ENCODE measurements around the gene MTPN. TPM values are rescaled to one million over a fixed set of nuclear protein-coding genes. Genes with fewer than 3 reads are reported as not detected.

MTPN gene
- total RNA-seq, 4 donors from 2014 or later: 66.3 to 94.6 (median 75.0) TPM

DNA sequence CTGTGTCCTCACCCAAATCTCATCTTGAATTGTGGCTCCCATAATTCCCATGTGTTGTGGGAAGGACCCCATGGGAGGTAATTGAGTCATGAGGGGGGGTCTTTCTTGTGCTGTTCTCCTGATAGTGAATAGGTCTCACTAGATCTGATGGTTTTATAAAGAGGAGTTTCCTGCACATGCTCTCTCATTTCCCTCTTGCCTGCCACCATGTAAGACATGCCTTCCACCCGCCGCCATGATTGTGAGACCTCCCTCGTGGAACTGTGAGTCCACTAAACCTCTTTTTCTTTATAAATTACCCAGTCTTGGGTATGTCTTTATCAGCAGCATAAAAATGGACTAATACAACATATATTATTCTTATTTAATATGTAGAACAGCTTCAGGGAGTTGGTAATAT, 29.0 kb upstream of the MTPN start:
- 92 to 95% methylated on average over 3 of the region's 3 CpGs for WGBS, 2 donors

DNA sequence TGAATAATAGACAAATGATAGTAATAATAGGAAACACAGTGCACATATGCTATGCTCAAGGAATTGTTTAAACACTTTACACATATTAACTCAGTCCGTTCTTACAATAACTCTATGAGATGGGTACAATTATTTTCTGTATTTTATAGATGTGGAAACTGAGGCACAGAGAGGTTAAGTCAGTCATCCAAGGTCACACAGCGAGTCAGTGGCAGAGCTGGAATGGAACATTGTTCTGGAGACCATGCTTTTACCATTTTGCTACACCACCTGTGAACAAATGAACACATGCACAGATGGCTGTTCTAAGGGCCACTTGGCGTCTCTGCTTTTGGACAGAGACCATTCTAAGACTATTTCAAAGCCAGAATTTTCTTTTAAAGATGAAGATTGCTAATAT, 26.9 kb upstream of the MTPN start:
- WGBS, 2 donors: 85 to 91% methylated on average over 3 of the region's 3 CpGs
- Histone ChIP-seq H3K36me3 (no peaks in the 10 kb centered on the region), H3K9me3 (no peaks in the 10 kb centered on the region), H3K4me1 (no peaks in the 10 kb centered on the region), H3K27me3 (no peaks in the 10 kb centered on the region), H3K4me3 (no peak overlapping the region), H3K27ac (no peak overlapping the region)
- TF ChIP-seq, protein P1, sequence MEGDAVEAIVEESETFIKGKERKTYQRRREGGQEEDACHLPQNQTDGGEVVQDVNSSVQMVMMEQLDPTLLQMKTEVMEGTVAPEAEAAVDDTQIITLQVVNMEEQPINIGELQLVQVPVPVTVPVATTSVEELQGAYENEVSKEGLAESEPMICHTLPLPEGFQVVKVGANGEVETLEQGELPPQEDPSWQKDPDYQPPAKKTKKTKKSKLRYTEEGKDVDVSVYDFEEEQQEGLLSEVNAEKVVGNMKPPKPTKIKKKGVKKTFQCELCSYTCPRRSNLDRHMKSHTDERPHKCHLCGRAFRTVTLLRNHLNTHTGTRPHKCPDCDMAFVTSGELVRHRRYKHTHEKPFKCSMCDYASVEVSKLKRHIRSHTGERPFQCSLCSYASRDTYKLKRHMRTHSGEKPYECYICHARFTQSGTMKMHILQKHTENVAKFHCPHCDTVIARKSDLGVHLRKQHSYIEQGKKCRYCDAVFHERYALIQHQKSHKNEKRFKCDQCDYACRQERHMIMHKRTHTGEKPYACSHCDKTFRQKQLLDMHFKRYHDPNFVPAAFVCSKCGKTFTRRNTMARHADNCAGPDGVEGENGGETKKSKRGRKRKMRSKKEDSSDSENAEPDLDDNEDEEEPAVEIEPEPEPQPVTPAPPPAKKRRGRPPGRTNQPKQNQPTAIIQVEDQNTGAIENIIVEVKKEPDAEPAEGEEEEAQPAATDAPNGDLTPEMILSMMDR (IDR thresholded peaks at IDR 0.05): no peak
- TF ChIP-seq POLR2A (IDR thresholded peaks at IDR 0.05): no peak
- TF ChIP-seq EP300 (IDR thresholded peaks at IDR 0.05): no peak
- DNase-seq (ENCODE audit: low spot score in 2 of 2): no peak

More for the DNA sequence above, 29.0 kb upstream of the MTPN start:
- no peak overlapping the region for H3K4me3 ChIP-seq
- TF ChIP-seq POLR2A (IDR thresholded peaks at IDR 0.05): no peak
- TF ChIP-seq EP300 (IDR thresholded peaks at IDR 0.05): no peak
- TF ChIP-seq, protein P1 (IDR thresholded peaks at IDR 0.05): no peak
- no peaks in the 10 kb centered on the region for H3K4me1 ChIP-seq
- H3K36me3 ChIP-seq: no peaks in the 10 kb centered on the region
- H3K27me3 ChIP-seq: no peaks in the 10 kb centered on the region
- no peak overlapping the region for H3K27ac ChIP-seq
- no peak for DNase-seq (ENCODE audit: low spot score in 2 of 2)
- no peaks in the 10 kb centered on the region for H3K9me3 ChIP-seq

DNA sequence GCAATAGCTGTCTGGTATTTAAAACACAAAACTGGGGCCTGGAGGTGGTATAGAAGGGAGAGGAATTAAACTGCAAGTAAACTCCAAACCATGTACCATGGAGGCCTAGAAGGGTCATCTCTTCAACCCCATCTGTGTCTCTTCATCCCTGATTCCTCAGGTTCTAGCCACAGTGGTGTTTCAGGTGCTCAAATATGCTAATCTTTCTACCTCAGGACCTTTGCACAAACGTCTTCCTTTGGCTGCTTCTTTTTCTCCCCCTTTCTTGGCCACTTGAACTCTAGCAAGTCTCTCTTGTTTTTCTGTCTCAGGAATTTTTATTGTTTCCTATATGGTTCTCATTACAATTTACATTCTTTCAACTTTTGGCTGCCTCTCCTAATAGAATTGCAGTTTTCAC, 25.6 kb upstream of the MTPN start:
- no peaks in the 10 kb centered on the region for H3K9me3 ChIP-seq
- 0 to 36% methylated on average over 1 of the region's 1 CpG for WGBS, 2 donors
- H3K4me3 ChIP-seq: no peak overlapping the region
- DNase-seq (ENCODE audit: low spot score in 2 of 2): no peak
- no peak overlapping the region for H3K27ac ChIP-seq
- H3K4me1 ChIP-seq: no peaks in the 10 kb centered on the region
- no peaks in the 10 kb centered on the region for H3K27me3 ChIP-seq
- no peak for TF ChIP-seq EP300 (IDR thresholded peaks at IDR 0.05)
- TF ChIP-seq, protein P1 (IDR thresholded peaks at IDR 0.05): no peak
- TF ChIP-seq POLR2A (IDR thresholded peaks at IDR 0.05): no peak
- H3K36me3 ChIP-seq: no peaks in the 10 kb centered on the region

DNA sequence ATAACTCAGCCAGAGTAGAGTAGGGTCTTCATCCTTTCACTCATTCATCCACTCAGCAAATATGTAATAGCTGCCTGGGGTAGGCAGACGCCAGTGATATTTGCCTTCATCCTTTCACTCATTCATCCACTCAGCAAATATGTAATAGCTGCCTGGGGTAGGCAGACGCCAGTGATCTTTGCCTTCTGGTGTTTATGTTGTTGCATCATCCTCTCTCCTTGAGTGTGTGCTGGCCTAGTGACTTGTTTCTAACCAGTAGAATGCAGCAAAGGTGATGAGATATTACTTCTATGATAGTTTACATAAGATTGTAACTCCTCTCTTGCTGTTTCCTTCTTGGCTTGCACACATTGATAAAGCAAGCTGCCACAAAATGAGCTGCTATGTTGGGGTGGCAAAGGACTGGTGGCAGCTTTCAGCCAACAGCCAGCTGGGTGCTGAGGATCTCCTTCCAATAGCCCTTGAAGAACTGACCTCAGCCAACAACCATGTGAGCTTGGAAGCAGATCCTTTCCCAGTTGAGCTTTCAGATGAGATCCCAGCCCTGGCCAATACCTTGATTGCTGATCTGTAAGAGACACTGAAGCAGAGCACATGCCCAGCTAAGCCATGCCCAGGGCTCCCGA, 23.2 kb upstream of the MTPN start:
- no peaks in the 10 kb centered on the region for H3K36me3 ChIP-seq
- H3K27me3 ChIP-seq: no peaks in the 10 kb centered on the region
- WGBS, 2 donors: 49 to 80% methylated on average over 3 of the region's 3 CpGs

DNA sequence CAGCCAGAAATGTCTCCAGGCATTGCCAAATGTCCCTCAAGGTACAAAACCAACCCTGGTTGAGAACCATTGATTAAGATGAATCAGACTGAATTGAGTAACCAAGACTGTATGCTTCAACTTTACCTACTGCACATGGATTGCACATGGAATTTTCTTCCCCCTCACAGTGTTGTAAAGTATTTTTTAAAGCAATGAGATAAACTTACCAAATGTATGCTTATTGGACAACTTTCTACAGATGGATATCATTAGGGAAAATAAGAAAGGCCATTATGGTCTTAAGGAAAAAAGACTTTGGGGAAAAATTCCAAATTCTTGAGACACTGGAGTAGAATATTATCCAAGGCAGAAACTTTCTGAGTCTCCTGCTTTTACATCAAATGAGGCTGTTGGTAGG, 20.9 kb upstream of the MTPN start:
- Histone ChIP-seq H3K27me3 (no peaks in the 10 kb centered on the region), H3K4me1 (no peaks in the 10 kb centered on the region), H3K4me3 (no peak overlapping the region), H3K27ac (no peak overlapping the region), H3K36me3 (no peaks in the 10 kb centered on the region), H3K9me3 (no peaks in the 10 kb centered on the region)
- DNase-seq (ENCODE audit: low spot score in 2 of 2): no peak
- TF ChIP-seq EP300 (IDR thresholded peaks at IDR 0.05): no peak
- TF ChIP-seq, protein P1 (IDR thresholded peaks at IDR 0.05): no peak
- TF ChIP-seq POLR2A (IDR thresholded peaks at IDR 0.05): no peak

More for the DNA sequence above, 23.2 kb upstream of the MTPN start:
- no peak for TF ChIP-seq EP300 (IDR thresholded peaks at IDR 0.05)
- no peak for TF ChIP-seq POLR2A (IDR thresholded peaks at IDR 0.05)
- Histone ChIP-seq H3K9me3 (no peaks in the 10 kb centered on the region), H3K4me3 (no peak overlapping the region), H3K4me1 (no peaks in the 10 kb centered on the region), H3K27ac (no peak overlapping the region)
- DNase-seq (ENCODE audit: low spot score in 2 of 2): no peak

DNA sequence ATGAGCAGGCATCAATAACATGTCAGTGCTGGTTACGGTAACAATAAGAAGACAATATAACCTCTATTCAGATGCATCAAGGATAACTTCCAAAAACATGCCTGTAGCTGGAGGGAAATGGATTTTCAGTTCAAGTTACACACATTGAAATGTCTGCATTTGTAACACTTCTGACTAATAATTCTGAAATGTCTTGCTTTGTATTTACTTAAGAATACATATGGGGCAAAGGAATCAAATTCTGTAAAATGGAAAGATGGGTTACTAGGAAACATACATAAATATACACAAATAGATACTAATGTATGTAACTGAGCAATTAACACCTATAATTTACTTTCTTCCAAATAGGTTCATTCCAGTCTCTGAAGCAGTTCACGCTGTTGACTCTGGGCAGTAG, 18.6 kb upstream of the MTPN start:
- TF ChIP-seq, protein P1 (IDR thresholded peaks at IDR 0.05): no peak
- TF ChIP-seq EP300 (IDR thresholded peaks at IDR 0.05) (no peak), POLR2A (IDR thresholded peaks at IDR 0.05) (no peak)
- Histone ChIP-seq H3K27me3 (no peaks in the 10 kb centered on the region), H3K9me3 (no peaks in the 10 kb centered on the region), H3K36me3 (no peaks in the 10 kb centered on the region), H3K4me3 (no peak overlapping the region), H3K27ac (no peak overlapping the region), H3K4me1 (no peaks in the 10 kb centered on the region)
- DNase-seq (ENCODE audit: low spot score in 2 of 2): no peak
- WGBS, 2 donors: 96 to 98% methylated on average over 2 of the region's 2 CpGs
